Upper lobe of left lung (tissue), 6 donors: ENCODE data around the gene KRTAP19-6. TPM values are rescaled to one million over a fixed set of nuclear protein-coding genes. Genes with fewer than 3 reads are reported as not detected.

Source experiments
- ATAC-seq, 2 donors: fragments of 200-7000 bp; cut with Tn5 transposase; one replicate each; pipeline ENCODE4 v1.9.1; 2022; ENCODE audit warnings: mild to moderate bottlenecking in 2 of 2, moderate library complexity in 2 of 2; ENCODE audit not compliant: low FRiP score in 2 of 2
- DNase-seq, 2 donors: peaks; one replicate each; pipeline ENCODE4 v3.0.0-alpha.2; 2019 to 2020
- H3K27ac ChIP-seq, 4 donors: fragments of 200-600 bp; sonication (generic); one replicate each; pipeline ENCODE4 v1.5.1; 2016 to 2019
- H3K27me3 ChIP-seq, 4 donors: fragments of 200-600 bp; sonication (generic); one replicate each; pipeline ENCODE4 v1.5.1; 2017 to 2019
- H3K36me3 ChIP-seq, 4 donors: fragments of 200-600 bp; sonication (generic); one replicate each; pipeline ENCODE4 v1.5.1; 2016 to 2019
- H3K4me1 ChIP-seq, 4 donors: fragments of 200-600 bp; sonication (generic); one replicate each; pipeline ENCODE4 v1.5.1; 2018 to 2019
- H3K4me3 ChIP-seq, 4 donors: fragments of 200-600 bp; sonication (generic); one replicate each; pipeline ENCODE4 v1.5.1; 2017 to 2019; ENCODE audit warnings: mild to moderate bottlenecking in 2 of 4, moderate library complexity in 1 of 4
- H3K9me3 ChIP-seq, 4 donors: fragments of 200-600 bp; sonication (generic); one replicate each; pipeline ENCODE4 v1.5.1; 2018 to 2019
- CTCF ChIP-seq, 6 experiments: fragments of 450-650 bp in 4 of 6; fragments of 200-600 bp in 2 of 6; sonication (generic) in 2 of 6; IDR thresholded peaks; one replicate each; pipeline ENCODE4 v1.5.1; 2016 to 2019; ENCODE audit warnings: antibody characterized with exemption in 6 of 6
- EP300 ChIP-seq, 4 donors: sonication (generic); formaldehyde crosslinking; IDR thresholded peaks; one replicate each; pipeline ENCODE4 v1.5.1; 2017; ENCODE audit warnings: antibody characterized with exemption in 4 of 4, control low read depth in 2 of 4
- POLR2A ChIP-seq, 4 donors: fragments of 450-650 bp; IDR thresholded peaks; one replicate each; pipeline ENCODE4 v1.5.1; 2016 to 2017; ENCODE audit warnings: antibody characterized with exemption in 4 of 4, mild to moderate bottlenecking in 2 of 4
- POLR2AphosphoS5 ChIP-seq, 2 donors: sonication (generic); formaldehyde crosslinking; IDR thresholded peaks; one replicate each; pipeline ENCODE4 v1.5.1; 2017; ENCODE audit warnings: antibody characterized with exemption in 2 of 2
- WGBS, 2 donors: methylation state at CpG; one replicate each; pipeline ENCODE4 v1.1.5; 2017 to 2018; 5-methylcytosine and 5-hydroxymethylcytosine counted together
- total RNA-seq, 6 donors: library from RNA; depleted of rRNA in 4 of 6; stranded (reverse); fragments of >200 nt in 4 of 6; gene quantifications; one replicate each; pipeline versions ENCODE4 v1.1.0 to v1.2.1, GENCODE V29; 2016 to 2021
- donor health status: DM: no; HTN: no; CAD: no; lungs with moderate emphysema.
- donor health status: DM: no; HTN: yes; CAD: no; lungs with severe emphysema.

KRTAP19-6 gene
- total RNA-seq, 6 donors from 2014 or later: not detected

GRCh38 chr21:30561264-30561895 lies 19.7 kb upstream of the KRTAP19-6 start, which contains the start of gene KRTAP19-7:
TSS of gene KRTAP19-7 (minus strand) at chr21:30561314. CDS start at chr21:30561289, 25 bp downstream.
- no peak for DNase-seq
- no peaks in the 10 kb centered on the region for H3K9me3 ChIP-seq
- H3K4me1 ChIP-seq: no peaks in the 10 kb centered on the region
- no peak within 1 kb of the TSS for H3K27ac ChIP-seq
- no peak within 1 kb of the TSS for H3K4me3 ChIP-seq
- TF ChIP-seq EP300 (IDR thresholded peaks at IDR 0.05) (no peak), POLR2A (IDR thresholded peaks at IDR 0.05) (no peak), CTCF (IDR thresholded peaks at IDR 0.05) (no peak)
- H3K27me3 ChIP-seq: no peaks in the 10 kb centered on the region
- ATAC-seq: no peak
- 71% methylated on average over 2 of the region's 2 CpGs for WGBS, 2 donors
- no peaks in the 10 kb centered on the region for H3K36me3 ChIP-seq

- no peaks in the 10 kb centered on the region for H3K4me1 ChIP-seq
- DNase-seq (no peak), ATAC-seq (no peak)
- 85 to 93% methylated on average over 2 of the region's 2 CpGs for WGBS, 2 donors
- H3K9me3 ChIP-seq: no peaks in the 10 kb centered on the region
- TF ChIP-seq CTCF (IDR thresholded peaks at IDR 0.05) (no peak), POLR2A (IDR thresholded peaks at IDR 0.05) (no peak), POLR2AphosphoS5 (IDR thresholded peaks at IDR 0.05) (no peak), EP300 (IDR thresholded peaks at IDR 0.05) (no peak)
- no peak overlapping the region for H3K27ac ChIP-seq
- no peaks in the 10 kb centered on the region for H3K36me3 ChIP-seq
- H3K4me3 ChIP-seq: no peak overlapping the region
- no peaks in the 10 kb centered on the region for H3K27me3 ChIP-seq
Observed at GRCh38 chr21:30555095-30555494, 13.4 kb upstream of the KRTAP19-6 start.

DNA sequence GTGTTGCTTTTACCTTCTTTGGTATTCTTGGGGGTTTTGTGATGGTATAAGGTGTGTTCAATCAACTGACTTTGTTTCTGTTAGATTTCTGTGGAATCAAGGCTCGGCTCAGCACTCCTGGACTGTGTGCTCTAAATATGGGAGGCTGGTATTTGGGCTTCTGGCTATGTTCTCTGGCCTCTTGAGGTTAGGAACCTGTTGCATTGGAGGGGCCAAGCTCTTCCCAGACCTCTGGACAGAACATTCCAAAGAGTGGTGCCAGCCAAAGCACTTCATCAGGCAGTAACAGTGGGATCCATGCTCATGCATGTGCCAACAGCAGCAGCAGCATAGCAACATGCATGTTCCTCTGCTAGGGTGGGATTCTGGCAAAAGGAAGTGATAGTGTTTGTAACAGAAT lies 11.1 kb upstream of the KRTAP19-6 start:
- Histone ChIP-seq H3K36me3 (no peaks in the 10 kb centered on the region), H3K4me1 (no peaks in the 10 kb centered on the region), H3K27ac (no peak overlapping the region), H3K4me3 (no peak overlapping the region), H3K27me3 (no peaks in the 10 kb centered on the region), H3K9me3 (no peaks in the 10 kb centered on the region)
- DNase-seq (no peak), ATAC-seq (no peak)
- TF ChIP-seq EP300 (IDR thresholded peaks at IDR 0.05): no peak
- TF ChIP-seq POLR2A (IDR thresholded peaks at IDR 0.05): no peak
- no peak for TF ChIP-seq POLR2AphosphoS5 (IDR thresholded peaks at IDR 0.05)
- 63 to 75% methylated on average over 1 of the region's 1 CpG for WGBS, 2 donors

DNA sequence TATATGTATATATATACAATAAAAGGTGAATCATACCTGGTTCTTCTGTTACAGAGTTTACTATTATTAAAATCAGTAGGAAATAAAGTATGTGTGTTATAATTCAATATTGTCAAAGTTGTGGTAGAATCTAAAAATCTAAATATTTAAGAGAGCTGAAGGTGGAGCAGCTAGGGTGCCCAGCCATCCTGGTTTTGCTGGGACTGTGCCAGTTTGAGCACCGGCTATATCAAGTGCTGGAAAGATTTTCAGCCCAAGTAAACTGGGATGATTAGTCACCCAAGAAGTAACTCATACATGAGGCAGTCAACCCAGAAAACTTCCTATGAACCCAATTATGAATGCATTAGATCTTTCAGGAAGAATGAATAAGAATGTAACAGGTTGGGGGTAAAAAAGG lies 22.8 kb downstream of the KRTAP19-6 start:
- H3K9me3 ChIP-seq: no peaks in the 10 kb centered on the region
- H3K36me3 ChIP-seq: no peaks in the 10 kb centered on the region
- no peak for ATAC-seq
- no peak overlapping the region for H3K4me3 ChIP-seq
- H3K27me3 ChIP-seq: no peaks in the 10 kb centered on the region
- 88 to 93% methylated on average over 1 of the region's 1 CpG for WGBS, 2 donors
- H3K27ac ChIP-seq: no peak overlapping the region
- TF ChIP-seq POLR2AphosphoS5 (IDR thresholded peaks at IDR 0.05) (no peak), EP300 (IDR thresholded peaks at IDR 0.05) (no peak), CTCF (IDR thresholded peaks at IDR 0.05) (no peak), POLR2A (IDR thresholded peaks at IDR 0.05) (no peak)
- no peaks in the 10 kb centered on the region for H3K4me1 ChIP-seq
- DNase-seq: no peak

GRCh38 chr21:30515681-30516080 lies 26.0 kb downstream of the KRTAP19-6 start:
- Histone ChIP-seq H3K9me3 (no peaks in the 10 kb centered on the region), H3K36me3 (no peaks in the 10 kb centered on the region), H3K27ac (no peak overlapping the region), H3K27me3 (no peaks in the 10 kb centered on the region), H3K4me1 (no peaks in the 10 kb centered on the region), H3K4me3 (no peak overlapping the region)
- ATAC-seq (no peak), DNase-seq (no peak)
- TF ChIP-seq POLR2AphosphoS5 (IDR thresholded peaks at IDR 0.05) (no peak), POLR2A (IDR thresholded peaks at IDR 0.05) (no peak), EP300 (IDR thresholded peaks at IDR 0.05) (no peak), CTCF (IDR thresholded peaks at IDR 0.05) (no peak)
- 62 to 76% methylated on average over 1 of the region's 1 CpG for WGBS, 2 donors
